ENCODE results near the gene PCGF5.

GRCh38 chr10:91328320-91328984 lies 108.0 kb downstream of the PCGF5 start:
- TF ChIP-seq CTCF (IDR thresholded peaks at IDR 0.05; ENCODE audit: low read depth, low read length, poor library complexity, severe bottlenecking) (no peak), EZH2phosphoT487 (IDR thresholded peaks at IDR 0.05; ENCODE audit: borderline replicate concordance, low read length) (no peak)

All from DOHH2 (cell line).